Endothelial cell of umbilical vein (primary cell): ENCODE data around the gene OSBPL1A. TPM values are rescaled to one million over a fixed set of nuclear protein-coding genes. Genes with fewer than 3 reads are reported as not detected.

ENCODE experiments used
- BruUV-seq: library from RNA; stranded (reverse); fragments of 400-500 nt; replicated peaks from 2 replicates; lab custom pipeline; 2021; lab: Mats Ljungman, UMichigan
- CTCF ChIA-PET: fragments of 300-600, 350-600 bp; sonication (Branson Sonifier 250); formaldehyde crosslinking; loops from one replicate; lab custom pipeline; 2021; ENCODE audit warnings: antibody characterized with exemption, inconsistent platforms; lab: Charles Lee
- POLR2A ChIA-PET: fragments of 300-600, 350-600 bp; sonication (Branson Sonifier 250); formaldehyde crosslinking; loops from one replicate; lab custom pipeline; 2021; ENCODE audit warnings: antibody characterized with exemption, inconsistent platforms; lab: Charles Lee
- DNase-seq: peaks from one replicate; pipeline ENCODE4 v3.0.0-alpha.2; 2011; ENCODE audit warnings: low read depth, low spot score
- FAIRE-seq: peaks from 2 replicates; lab custom pipeline; 2011; peaks lifted over from hg19 to GRCh38; lab: Jason Lieb, UNC
- H2AFZ ChIP-seq: 2 replicates; pipeline ENCODE4 v1.6.0; 2012; ENCODE audit warnings: low read depth, low read length, control low read depth, inconsistent platforms
- H3K27ac ChIP-seq: 2 replicates; pipeline ENCODE4 v1.5.1; 2011; ENCODE audit warnings: low read depth, mild to moderate bottlenecking, control low read depth, low read length, moderate library complexity; ENCODE audit not compliant: insufficient read depth
- H3K27me3 ChIP-seq, 2 experiments: 2 replicates each; pipeline versions ENCODE4 v1.6.0 to v1.6.1; 2011; ENCODE audit warnings: low read length in 2 of 2, mixed read lengths in 1 of 2; ENCODE audit not compliant: control insufficient read depth in 2 of 2, insufficient read depth in 2 of 2
- H3K36me3 ChIP-seq, 2 experiments: 2 replicates in 1 of 2; 3 replicates in 1 of 2; pipeline ENCODE4 v1.5.1; 2011; ENCODE audit warnings: low read length in 2 of 2, mild to moderate bottlenecking in 1 of 2, moderate library complexity in 1 of 2; ENCODE audit not compliant: control insufficient read depth in 2 of 2, insufficient read depth in 2 of 2; ENCODE audit errors: extremely low read depth in 1 of 2
- H3K4me1 ChIP-seq: 3 replicates; pipeline ENCODE4 v1.5.1; 2011; ENCODE audit warnings: mild to moderate bottlenecking, low read length; ENCODE audit not compliant: control insufficient read depth, insufficient read depth; ENCODE audit errors: extremely low read depth
- H3K4me2 ChIP-seq: 2 replicates; pipeline ENCODE4 v1.6.1; 2011; ENCODE audit warnings: low read length, control low read depth, mixed read lengths; ENCODE audit not compliant: insufficient read depth
- H3K4me3 ChIP-seq, 3 experiments: fragments of 200-600 bp in 1 of 3; sonication (generic), shearing (Covaris generic) in 1 of 3; replicated peaks in 1 of 3; 2 replicates each; pipeline ENCODE4 v1.5.1; 2011 to 2016; ENCODE audit warnings: control low read depth in 3 of 3, low read length in 3 of 3, mild to moderate bottlenecking in 2 of 3, inconsistent platforms in 1 of 3, low read depth in 1 of 3, moderate library complexity in 1 of 3; ENCODE audit not compliant: insufficient read depth in 1 of 3
- H3K79me2 ChIP-seq: 2 replicates; pipeline ENCODE4 v1.6.0; 2012; ENCODE audit warnings: low read length, inconsistent platforms; ENCODE audit not compliant: control insufficient read depth, insufficient read depth
- H3K9ac ChIP-seq: replicated peaks from 2 replicates; pipeline ENCODE3; 2011; ENCODE audit warnings: low read length, control low read depth; ENCODE audit not compliant: insufficient read depth; ENCODE audit errors: extremely low read depth
- H3K9me1 ChIP-seq: replicated peaks from 3 replicates; pipeline ENCODE4 v1.6.0; 2011; ENCODE audit warnings: mild to moderate bottlenecking, low read length; ENCODE audit not compliant: control insufficient read depth, insufficient read depth; ENCODE audit errors: extremely low read depth
- H3K9me3 ChIP-seq: replicated peaks from 2 replicates; pipeline ENCODE4 v1.5.1; 2012; ENCODE audit warnings: low read length, inconsistent platforms; ENCODE audit not compliant: control insufficient read depth, insufficient read depth
- H4K20me1 ChIP-seq: replicated peaks from 2 replicates; pipeline ENCODE3; 2011; ENCODE audit warnings: mild to moderate bottlenecking, low read length; ENCODE audit not compliant: control insufficient read depth, insufficient read depth; ENCODE audit errors: extremely low read depth
- CTCF ChIP-seq, 2 donors: IDR thresholded peaks; 1 replicate in 1 of 2; 2 replicates in 1 of 2; pipeline ENCODE4 v1.5.1; 2011; ENCODE audit warnings: low read length in 2 of 2, mild to moderate bottlenecking in 2 of 2, moderate library complexity in 2 of 2, control low read depth in 1 of 2, inconsistent platforms in 1 of 2, low read depth in 1 of 2; ENCODE audit not compliant: insufficient read depth in 1 of 2; ENCODE audit errors: extremely low read depth in 1 of 2
- EZH2 ChIP-seq: IDR thresholded peaks from 2 replicates; pipeline ENCODE4 v1.6.1; 2012; ENCODE audit warnings: borderline replicate concordance, low read depth, mild to moderate bottlenecking, moderate library complexity, low read length, inconsistent platforms; ENCODE audit not compliant: severe bottlenecking
- FOS ChIP-seq: IDR thresholded peaks from 2 replicates; pipeline ENCODE4 v1.6.1; 2011; ENCODE audit warnings: mild to moderate bottlenecking, low read length, moderate library complexity, borderline replicate concordance; ENCODE audit not compliant: insufficient read depth
- GATA2 ChIP-seq: IDR thresholded peaks from 2 replicates; pipeline ENCODE4 v1.7.0; 2011; ENCODE audit warnings: low read depth, mild to moderate bottlenecking, moderate library complexity, mixed read lengths, low read length; ENCODE audit not compliant: insufficient read length, insufficient read depth
- JUN ChIP-seq: IDR thresholded peaks from 2 replicates; pipeline ENCODE4 v1.6.1; 2011; ENCODE audit warnings: borderline replicate concordance, low read depth; ENCODE audit not compliant: insufficient read length, insufficient read depth
- MAX ChIP-seq: IDR thresholded peaks from 2 replicates; pipeline ENCODE4 v1.6.1; 2011; ENCODE audit not compliant: insufficient read depth, insufficient read length
- MYC ChIP-seq: IDR thresholded peaks from one replicate; pipeline ENCODE4 v1.6.1; 2011; ENCODE audit warnings: mild to moderate bottlenecking, low read depth, low read length
- POLR2A ChIP-seq: IDR thresholded peaks from 2 replicates; pipeline ENCODE4 v1.6.1; 2012; ENCODE audit warnings: low read depth, mild to moderate bottlenecking, control low read depth, low read length
- POLR2AphosphoS5 ChIP-seq: IDR thresholded peaks from 2 replicates; pipeline ENCODE4 v1.6.1; 2012; ENCODE audit warnings: low read depth, mild to moderate bottlenecking, control low read depth, low read length, moderate library complexity; ENCODE audit not compliant: insufficient read depth
- dilution Hi-C: fragments of 300-500 bp; cut with MboI; formaldehyde crosslinking; loops from one replicate; pipeline ENCODE4 v1.15.0; 2019; ENCODE audit warnings: low sequenced_read_pairs; ENCODE audit not compliant: extremely low pct_ligation_motif_present
- intact Hi-C: fragments of 100-400 bp; cut with micrococcal nuclease; formaldehyde crosslinking; loops from one replicate; pipeline ENCODE4 v1.10.0; 2022
- polyA plus RNA-seq, 4 experiments: library from polyadenylated mRNA; depleted of rRNA in 3 of 4; stranded (reverse) in 3 of 4; unstranded in 1 of 4; fragments of >200 nt; gene quantifications; 2 replicates each; pipeline versions ENCODE4 v1.2.1 to v1.2.3, GENCODE V29; 2011 to 2012; ENCODE audit warnings: missing spikeins in 1 of 4
- total RNA-seq: library from RNA; stranded (reverse); gene quantifications from 2 replicates; pipeline ENCODE4 v1.2.3, GENCODE V29; 2021

Gene OSBPL1A
- total and polyA plus RNA-seq, 2 donors (not counting 3 experiments of a cell fraction or from before 2014, with no cell fraction given) = 6.4 to 16.5 TPM

GRCh38 chr18:24157855-24158254 is 239.8 kb downstream of the OSBPL1A start:
- H3K27ac ChIP-seq = no peak overlapping the region
- H3K9me3 ChIP-seq = no peaks in the 10 kb centered on the region
- TF ChIP-seq MAX = no peak
- TF ChIP-seq FOS = no peak
- no peak for TF ChIP-seq CTCF (IDR thresholded peaks at IDR 0.05; ENCODE audit: extremely low read depth in 1 of 2, insufficient read depth in 1 of 2, low read depth in 1 of 2, low read length in 2 of 2)
- TF ChIP-seq POLR2AphosphoS5 = no peak
- no peak for TF ChIP-seq MYC
- TF ChIP-seq EZH2 = no peak
- TF ChIP-seq POLR2A = no peak
- TF ChIP-seq JUN = no peak
- no peak for TF ChIP-seq GATA2
- H3K36me3 ChIP-seq = no peaks in the 10 kb centered on the region
- H3K4me3 ChIP-seq = no peak overlapping the region
- H3K9ac ChIP-seq = no peak overlapping the region
- FAIRE-seq (no peak), DNase-seq (no peak)
- H3K4me2 ChIP-seq = no peak overlapping the region
- H3K4me1 ChIP-seq = no peaks in the 10 kb centered on the region
- no peak overlapping the region for H2AFZ ChIP-seq
- CTCF ChIA-PET = interaction anchor here (1.5 kb wide), 1 partner anchor 18 kb away, joined by 8 read pairs; no protein-coding TSS in a partner anchor
- H3K9me1 ChIP-seq = no peaks in the 10 kb centered on the region
- POLR2A ChIA-PET = interaction anchor here (1.5 kb wide), 1 partner anchor 19 kb away, joined by 3 read pairs; the partner anchor contains the start of gene CABYR
- H3K27me3 ChIP-seq = no peaks in the 10 kb centered on the region
- no peaks in the 10 kb centered on the region for H4K20me1 ChIP-seq
- intact Hi-C loops = no loop called here
- dilution Hi-C loops = no loop called here
- H3K79me2 ChIP-seq = no peaks in the 10 kb centered on the region
- BruUV-seq = no TSS peak
